ENCODE measurements around the gene VPREB1. TPM values are rescaled to one million over a fixed set of nuclear protein-coding genes. Genes with fewer than 3 reads are reported as not detected.
"Not testable (repeated sequence)": the region's sequence is repeated elsewhere in the genome, so short reads cannot be mapped to it uniquely, and the experiment has no call there.

VPREB1 gene
- total and polyA plus RNA-seq, 4 donors: 0.40 TPM; not detected in 3

GRCh38 chr22:22289666-22290065, 45.1 kb downstream of the VPREB1 start:
- not testable (repeated sequence) for H3K4me3 ChIP-seq (ENCODE audit: low read depth, low read length); H3K27ac ChIP-seq (ENCODE audit: low read depth, low read length); DNase-seq (ENCODE audit: low read depth in 4 of 6, low spot score in 6 of 6); H3K27me3 ChIP-seq (ENCODE audit: control insufficient read depth, insufficient read depth, low read length); H3K9me3 ChIP-seq (ENCODE audit: control insufficient read depth, insufficient read depth, low read length); H3K4me1 ChIP-seq (ENCODE audit: control insufficient read depth, insufficient read depth, low read length)
- H3K36me3 ChIP-seq (ENCODE audit: control insufficient read depth, insufficient read depth, low read length): peaks cover 42% of the 10 kb centered on the region
- WGBS (ENCODE audit: insufficient coverage): 93% methylated on average over 4 of the region's 8 CpGs

GRCh38 chr22:22291129-22291806, 46.7 kb downstream of the VPREB1 start:
- not testable (repeated sequence) for H3K9me3 ChIP-seq (ENCODE audit: control insufficient read depth, insufficient read depth, low read length); H3K4me3 ChIP-seq (ENCODE audit: low read depth, low read length); H3K4me1 ChIP-seq (ENCODE audit: control insufficient read depth, insufficient read depth, low read length); DNase-seq (ENCODE audit: low read depth in 4 of 6, low spot score in 6 of 6); H3K27me3 ChIP-seq (ENCODE audit: control insufficient read depth, insufficient read depth, low read length); H3K27ac ChIP-seq (ENCODE audit: low read depth, low read length)
- 100% methylated on average over 3 of the region's 3 CpGs for WGBS (ENCODE audit: insufficient coverage)
- H3K36me3 ChIP-seq (ENCODE audit: control insufficient read depth, insufficient read depth, low read length): peaks cover 53% of the 10 kb centered on the region

DNA sequence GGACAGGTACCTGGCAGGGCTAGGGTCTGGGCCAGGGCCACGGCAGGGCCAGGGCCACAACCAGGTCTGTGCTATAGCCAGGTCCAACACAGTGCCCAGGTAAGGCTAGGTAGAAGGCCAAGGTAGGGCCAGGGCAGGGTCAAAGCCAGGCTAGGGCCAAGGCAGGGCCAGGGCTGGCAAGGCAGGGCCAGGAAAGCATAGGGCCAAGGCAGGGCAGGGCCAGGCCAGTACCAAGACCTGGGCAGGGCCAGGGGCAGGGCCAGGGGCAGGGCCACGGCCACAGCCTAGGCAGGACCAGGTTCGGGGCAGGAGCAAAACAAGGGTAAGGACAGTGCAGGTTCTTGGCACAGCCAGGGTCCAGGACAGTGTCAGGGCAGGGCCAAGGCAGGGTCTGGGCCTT, 48.1 kb downstream of the VPREB1 start:
- H3K36me3 ChIP-seq (ENCODE audit: control insufficient read depth, insufficient read depth, low read length): peaks cover 53% of the 10 kb centered on the region
- not testable (repeated sequence) for H3K4me1 ChIP-seq (ENCODE audit: control insufficient read depth, insufficient read depth, low read length); H3K27me3 ChIP-seq (ENCODE audit: control insufficient read depth, insufficient read depth, low read length); H3K9me3 ChIP-seq (ENCODE audit: control insufficient read depth, insufficient read depth, low read length); DNase-seq (ENCODE audit: low read depth in 4 of 6, low spot score in 6 of 6); H3K27ac ChIP-seq (ENCODE audit: low read depth, low read length); H3K4me3 ChIP-seq (ENCODE audit: low read depth, low read length)
- 95% methylated on average over 3 of the region's 3 CpGs for WGBS (ENCODE audit: insufficient coverage)

GRCh38 chr22:22293436-22293835, 48.9 kb downstream of the VPREB1 start:
- H3K27me3 ChIP-seq (ENCODE audit: control insufficient read depth, insufficient read depth, low read length); H3K4me3 ChIP-seq (ENCODE audit: low read depth, low read length); H3K9me3 ChIP-seq (ENCODE audit: control insufficient read depth, insufficient read depth, low read length); H3K27ac ChIP-seq (ENCODE audit: low read depth, low read length); H3K4me1 ChIP-seq (ENCODE audit: control insufficient read depth, insufficient read depth, low read length); DNase-seq (ENCODE audit: low read depth in 4 of 6, low spot score in 6 of 6): not testable (repeated sequence)
- H3K36me3 ChIP-seq (ENCODE audit: control insufficient read depth, insufficient read depth, low read length): peaks cover 53% of the 10 kb centered on the region
- 98% methylated on average over 6 of the region's 7 CpGs for WGBS (ENCODE audit: insufficient coverage)

- DNase-seq (ENCODE audit: low read depth in 4 of 6, low spot score in 6 of 6): not testable (repeated sequence)
- WGBS (ENCODE audit: insufficient coverage): 98% methylated on average over 11 of the region's 13 CpGs
These were observed 50.1 kb downstream of the VPREB1 start for GRCh38 chr22:22294641-22295040.

More at GRCh38 chr22:22294641-22295040, 50.1 kb downstream of the VPREB1 start:
- not testable (repeated sequence) for H3K27ac ChIP-seq (ENCODE audit: low read depth, low read length); H3K9me3 ChIP-seq (ENCODE audit: control insufficient read depth, insufficient read depth, low read length); H3K4me1 ChIP-seq (ENCODE audit: control insufficient read depth, insufficient read depth, low read length); H3K4me3 ChIP-seq (ENCODE audit: low read depth, low read length); H3K27me3 ChIP-seq (ENCODE audit: control insufficient read depth, insufficient read depth, low read length)
- peaks cover 48% of the 10 kb centered on the region for H3K36me3 ChIP-seq (ENCODE audit: control insufficient read depth, insufficient read depth, low read length)
